ENCODE data around the gene GOSR2. TPM values are rescaled to one million over a fixed set of nuclear protein-coding genes. Genes with fewer than 3 reads are reported as not detected.
"Not testable (repeated sequence)": the region's sequence is repeated elsewhere in the genome, so short reads cannot be mapped to it uniquely, and the experiment has no call there.

GOSR2 gene
- total RNA-seq, 1 donor from 2014 or later: 60.2 TPM

- Mint-ChIP-seq H3K27ac (no peak overlapping the region), H3K4me3 (no peak overlapping the region), H3K27me3 (peaks cover 18% of the 10 kb centered on the region)
Observed at GRCh38 chr17:46911311-46911710, 11.6 kb upstream of the GOSR2 start.

GRCh38 chr17:46915596-46915995, 7.4 kb upstream of the GOSR2 start:
- Mint-ChIP-seq H3K4me3 (no peak overlapping the region), H3K4me1 (ENCODE audit: unreplicated experiment) (no peaks in the 10 kb centered on the region), H3K27me3 (peaks cover 9% of the 10 kb centered on the region), H3K9me3 (no peaks in the 10 kb centered on the region), H3K27ac (no peak overlapping the region), H3K36me3 (no peaks in the 10 kb centered on the region)
- no peak for TF ChIP-seq CTCF (conservative IDR thresholded peaks at IDR 0.05)
- no peak for DNase-seq (ENCODE audit: extremely low spot score, unreplicated experiment)

More at GRCh38 chr17:46911311-46911710, 11.6 kb upstream of the GOSR2 start:
- no peak for TF ChIP-seq CTCF (conservative IDR thresholded peaks at IDR 0.05)
- no peak for DNase-seq (ENCODE audit: extremely low spot score, unreplicated experiment)
- Mint-ChIP-seq H3K36me3 (no peaks in the 10 kb centered on the region), H3K4me1 (ENCODE audit: unreplicated experiment) (no peaks in the 10 kb centered on the region), H3K9me3 (no peaks in the 10 kb centered on the region)

GRCh38 chr17:46916211-46916610, 6.7 kb upstream of the GOSR2 start:
- no peak for TF ChIP-seq CTCF (conservative IDR thresholded peaks at IDR 0.05)
- H3K4me3 Mint-ChIP-seq: no peak overlapping the region

GRCh38 chr17:46916623-46917022, 6.3 kb upstream of the GOSR2 start:
- H3K4me1 Mint-ChIP-seq (ENCODE audit: unreplicated experiment): no peaks in the 10 kb centered on the region
- no peaks in the 10 kb centered on the region for H3K9me3 Mint-ChIP-seq
- no peak overlapping the region for H3K4me3 Mint-ChIP-seq
- TF ChIP-seq CTCF (conservative IDR thresholded peaks at IDR 0.05): no peak
- no peaks in the 10 kb centered on the region for H3K36me3 Mint-ChIP-seq
- no peak overlapping the region for H3K27ac Mint-ChIP-seq
- DNase-seq (ENCODE audit: extremely low spot score, unreplicated experiment): no peak
- H3K27me3 Mint-ChIP-seq: peaks cover 6% of the 10 kb centered on the region

More at GRCh38 chr17:46916211-46916610, 6.7 kb upstream of the GOSR2 start:
- H3K4me1 Mint-ChIP-seq (ENCODE audit: unreplicated experiment): no peaks in the 10 kb centered on the region
- no peak overlapping the region for H3K27ac Mint-ChIP-seq
- H3K9me3 Mint-ChIP-seq: no peaks in the 10 kb centered on the region
- no peak for DNase-seq (ENCODE audit: extremely low spot score, unreplicated experiment)
- H3K27me3 Mint-ChIP-seq: peaks cover 6% of the 10 kb centered on the region
- H3K36me3 Mint-ChIP-seq: no peaks in the 10 kb centered on the region

GRCh38 chr17:46917041-46917440, 5.9 kb upstream of the GOSR2 start:
- H3K27ac Mint-ChIP-seq: no peak overlapping the region
- H3K27me3 Mint-ChIP-seq: peaks cover 4% of the 10 kb centered on the region
- H3K4me1 Mint-ChIP-seq (ENCODE audit: unreplicated experiment): no peaks in the 10 kb centered on the region
- TF ChIP-seq CTCF (conservative IDR thresholded peaks at IDR 0.05): no peak
- H3K4me3 Mint-ChIP-seq: no peak overlapping the region
- no peaks in the 10 kb centered on the region for H3K9me3 Mint-ChIP-seq
- no peak for DNase-seq (ENCODE audit: extremely low spot score, unreplicated experiment)
- H3K36me3 Mint-ChIP-seq: no peaks in the 10 kb centered on the region

GRCh38 chr17:46917516-46917915, 5.4 kb upstream of the GOSR2 start:
- Mint-ChIP-seq H3K27me3 (peaks cover 3% of the 10 kb centered on the region), H3K27ac (no peak overlapping the region), H3K4me1 (ENCODE audit: unreplicated experiment) (peaks cover under 1% of the 10 kb centered on the region), H3K36me3 (no peaks in the 10 kb centered on the region), H3K9me3 (no peaks in the 10 kb centered on the region), H3K4me3 (no peak overlapping the region)
- DNase-seq (ENCODE audit: extremely low spot score, unreplicated experiment): no peak
- no peak for TF ChIP-seq CTCF (conservative IDR thresholded peaks at IDR 0.05)

- Mint-ChIP-seq H3K4me3 (peak overlapping the region; percentile 86), H3K4me1 (ENCODE audit: unreplicated experiment) (peaks cover 32% of the 10 kb centered on the region), H3K27ac (peak overlapping the region; percentile 87)
- not testable (repeated sequence) for H3K36me3 Mint-ChIP-seq; H3K27me3 Mint-ChIP-seq; H3K9me3 Mint-ChIP-seq; DNase-seq (ENCODE audit: extremely low spot score, unreplicated experiment)
Observed at GRCh38 chr17:46921962-46922361, 998 bp upstream of the GOSR2 start.
